Measurements from ENCODE around the gene KPNB1.

Gene KPNB1

DNA sequence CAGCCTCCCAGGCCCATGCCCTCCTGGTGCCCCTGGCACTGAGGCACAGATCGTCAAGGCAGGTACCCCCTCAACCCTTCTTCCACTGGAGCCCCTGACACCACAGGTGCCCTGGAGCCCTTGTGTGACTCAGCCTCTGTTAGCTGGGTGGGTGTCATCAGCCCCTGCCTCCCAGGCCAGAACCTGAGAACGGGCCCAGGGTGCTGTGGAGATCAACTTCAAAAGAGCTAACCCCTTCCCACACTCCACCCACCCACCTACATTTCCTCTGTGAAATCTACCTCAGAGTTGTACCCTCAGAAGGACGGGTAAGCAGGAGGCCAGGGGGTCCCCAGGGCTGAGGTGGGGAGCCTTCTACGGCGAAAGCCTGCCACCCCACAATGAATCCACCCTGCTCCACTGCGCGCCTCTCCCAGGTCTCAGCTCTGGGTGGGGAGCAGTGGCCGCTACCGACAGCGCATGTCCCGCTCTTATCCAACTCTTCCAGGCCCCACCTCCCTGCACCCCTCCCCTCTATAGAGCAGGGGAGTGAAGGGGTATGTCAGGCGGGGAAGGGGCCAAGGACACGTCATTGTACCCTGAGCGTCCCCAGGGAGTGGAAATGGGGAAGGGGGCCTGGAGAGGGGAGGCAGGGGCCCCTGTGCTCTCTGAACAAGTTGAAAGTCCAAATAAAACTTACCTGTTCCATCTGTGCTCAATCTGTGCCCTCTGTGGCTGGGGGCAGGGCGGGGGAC lies 61.8 kb downstream of the KPNB1 start:
- no peaks in the 10 kb centered on the region for H3K9me3 ChIP-seq (ENCODE audit: control insufficient read depth, insufficient read depth, low read length)
- no peak overlapping the region for H3K9ac ChIP-seq (ENCODE audit: low read depth, low read length)
- H3K4me3 ChIP-seq (ENCODE audit: low read depth, low read length), result no peak overlapping the region
- H3K4me1 ChIP-seq (ENCODE audit: control insufficient read depth, insufficient read depth, low read length), result no peaks in the 10 kb centered on the region
- H3K27me3 ChIP-seq (ENCODE audit: control insufficient read depth, insufficient read depth, low read length), result peaks cover 40% of the 10 kb centered on the region
- H3K36me3 ChIP-seq (ENCODE audit: control insufficient read depth, insufficient read depth, low read length), result no peaks in the 10 kb centered on the region

DNA sequence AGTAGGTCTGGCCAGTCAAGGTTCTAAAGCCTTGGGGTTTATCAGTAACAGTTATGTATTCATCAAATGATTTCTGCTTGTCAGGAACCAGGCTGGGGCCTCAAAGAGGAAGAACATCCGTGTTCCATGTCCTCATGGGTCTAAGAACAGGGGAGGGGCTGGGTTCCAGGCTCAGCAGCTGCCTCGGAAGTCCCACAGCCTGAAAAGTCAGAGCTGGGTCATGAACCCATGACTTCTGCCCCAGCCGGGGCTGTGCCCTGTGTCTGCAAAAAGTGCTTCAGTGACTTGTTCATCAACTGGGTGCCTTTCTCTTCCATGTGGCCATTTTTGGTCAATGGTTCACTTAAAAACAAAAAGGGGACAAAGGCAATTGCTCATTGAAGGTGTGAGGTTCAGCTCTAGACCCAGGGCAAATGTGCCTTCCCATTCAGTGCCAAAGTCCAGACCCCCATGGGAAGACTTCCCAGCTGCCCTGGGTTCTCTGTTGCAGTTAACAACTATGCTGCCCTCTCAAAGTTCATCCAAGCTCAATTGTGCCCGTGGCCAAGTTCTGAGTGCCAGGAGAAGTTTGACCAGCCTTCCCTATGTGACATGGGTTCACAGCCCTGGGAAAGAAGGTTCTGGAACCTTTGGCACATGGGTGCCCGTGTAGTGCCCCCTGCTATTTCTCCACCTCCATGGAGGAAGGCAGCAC lies 62.8 kb downstream of the KPNB1 start:
- no peak overlapping the region for H3K4me3 ChIP-seq (ENCODE audit: low read depth, low read length)
- H3K4me1 ChIP-seq (ENCODE audit: control insufficient read depth, insufficient read depth, low read length), result no peaks in the 10 kb centered on the region
- peaks cover 38% of the 10 kb centered on the region for H3K27me3 ChIP-seq (ENCODE audit: control insufficient read depth, insufficient read depth, low read length)
- no peak overlapping the region for H3K9ac ChIP-seq (ENCODE audit: low read depth, low read length)
- H3K36me3 ChIP-seq (ENCODE audit: control insufficient read depth, insufficient read depth, low read length), result no peaks in the 10 kb centered on the region
- no peaks in the 10 kb centered on the region for H3K9me3 ChIP-seq (ENCODE audit: control insufficient read depth, insufficient read depth, low read length)

DNA sequence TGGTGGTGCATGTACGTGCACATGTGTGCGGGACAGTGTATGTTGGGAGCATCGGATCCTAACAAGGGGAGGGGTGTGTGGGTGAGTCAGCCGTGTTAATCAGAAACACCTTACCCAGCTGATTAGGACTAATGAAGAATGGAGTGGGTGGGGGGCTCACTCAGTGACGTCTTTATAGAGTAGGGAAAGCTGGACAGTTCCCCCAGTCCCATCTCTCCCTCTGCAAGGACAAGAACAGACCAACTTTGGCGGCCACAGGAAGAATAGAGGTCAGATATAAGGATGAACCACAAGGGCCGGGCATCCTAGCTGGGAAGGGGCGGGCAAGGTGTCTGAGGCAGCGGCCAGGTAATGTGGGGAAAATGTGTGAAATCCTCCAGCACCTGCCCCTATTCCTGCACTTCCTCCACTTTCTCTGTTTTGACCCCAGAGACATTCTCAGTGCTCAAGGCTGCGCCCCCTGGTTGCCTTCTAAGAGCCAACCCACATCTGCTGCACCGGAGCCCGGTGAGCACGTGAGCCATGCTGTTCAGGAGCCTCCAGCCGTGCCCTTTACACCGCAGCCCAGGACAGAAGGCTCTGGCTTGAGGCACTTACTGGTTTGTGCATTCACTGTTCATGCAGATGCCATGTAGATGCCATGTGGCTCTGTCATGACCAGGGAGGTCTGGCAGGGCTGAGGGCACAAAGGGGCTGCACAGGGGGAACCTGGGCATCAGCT lies 64.4 kb downstream of the KPNB1 start:
- H3K36me3 ChIP-seq (ENCODE audit: control insufficient read depth, insufficient read depth, low read length), result no peaks in the 10 kb centered on the region
- no peaks in the 10 kb centered on the region for H3K9me3 ChIP-seq (ENCODE audit: control insufficient read depth, insufficient read depth, low read length)
- no peak overlapping the region for H3K9ac ChIP-seq (ENCODE audit: low read depth, low read length)
- no peak overlapping the region for H3K4me3 ChIP-seq (ENCODE audit: low read depth, low read length)
- H3K4me1 ChIP-seq (ENCODE audit: control insufficient read depth, insufficient read depth, low read length), result no peaks in the 10 kb centered on the region
- H3K27me3 ChIP-seq (ENCODE audit: control insufficient read depth, insufficient read depth, low read length), result peaks cover 42% of the 10 kb centered on the region

DNA sequence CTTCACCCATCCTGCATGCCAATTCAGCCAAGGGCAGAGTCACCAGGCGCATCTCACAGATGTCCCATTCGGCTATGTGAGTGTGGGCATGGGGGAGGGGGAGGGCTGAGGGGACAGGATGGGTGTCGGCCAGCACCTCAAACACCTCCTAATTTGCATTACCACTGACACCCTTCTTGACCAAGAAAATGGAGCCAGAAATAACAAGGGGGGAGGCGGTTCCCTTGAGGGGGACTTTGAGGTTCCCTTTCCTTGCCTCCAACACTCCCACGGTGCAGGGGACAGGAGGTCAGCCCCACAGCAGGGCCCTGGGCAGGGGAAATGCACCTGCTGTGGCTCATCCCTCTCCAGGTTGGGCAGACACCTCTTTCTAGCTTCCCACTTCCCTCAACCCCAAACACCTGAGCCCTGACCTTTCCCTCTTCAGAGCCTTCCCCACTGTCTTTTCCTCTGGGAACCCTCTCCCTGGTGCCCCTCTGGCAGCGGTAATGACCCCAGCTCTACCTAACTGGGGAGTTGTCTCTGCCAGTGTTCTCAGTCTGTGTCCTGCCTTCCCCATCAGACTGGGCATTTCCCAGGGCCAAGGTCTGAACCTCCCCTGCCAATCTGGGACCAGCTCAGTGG lies 65.2 kb downstream of the KPNB1 start:
- Histone ChIP-seq H3K4me3 (ENCODE audit: low read depth, low read length) (no peak overlapping the region), H3K36me3 (ENCODE audit: control insufficient read depth, insufficient read depth, low read length) (no peaks in the 10 kb centered on the region), H3K9ac (ENCODE audit: low read depth, low read length) (no peak overlapping the region), H3K27me3 (ENCODE audit: control insufficient read depth, insufficient read depth, low read length) (peaks cover 43% of the 10 kb centered on the region), H3K4me1 (ENCODE audit: control insufficient read depth, insufficient read depth, low read length) (no peaks in the 10 kb centered on the region), H3K9me3 (ENCODE audit: control insufficient read depth, insufficient read depth, low read length) (no peaks in the 10 kb centered on the region)

DNA sequence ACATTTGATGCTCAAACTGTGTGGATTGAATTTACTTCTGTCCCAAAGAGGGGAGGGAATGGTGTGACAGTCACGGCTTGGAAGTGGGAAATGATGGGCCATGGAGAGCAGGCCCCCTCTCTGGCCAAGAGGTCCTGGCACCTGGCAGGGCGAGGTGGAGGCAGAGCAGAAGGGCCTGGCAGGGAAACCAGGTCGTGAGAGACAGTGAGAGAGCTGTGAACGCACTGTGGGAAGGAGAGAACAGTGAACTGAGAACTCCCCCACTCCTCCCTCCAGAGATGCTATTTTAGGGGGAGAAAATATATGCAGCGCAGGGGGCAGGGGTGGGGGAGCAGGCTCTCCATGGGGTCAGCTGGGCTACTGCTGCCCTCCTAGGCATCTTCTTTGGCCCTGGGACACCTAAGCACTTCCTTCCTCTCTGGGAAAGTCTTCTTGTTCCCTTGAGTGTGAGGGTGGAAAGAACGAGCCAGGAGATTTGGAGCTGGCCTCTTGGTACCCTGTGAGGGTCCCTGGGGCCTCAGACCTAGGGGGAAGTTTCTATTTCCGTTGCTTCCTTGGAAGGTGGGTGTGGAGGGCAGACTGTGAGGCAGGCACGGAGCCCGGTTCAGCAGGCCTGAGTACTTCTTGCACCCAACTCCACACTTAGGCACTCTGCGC lies 66.1 kb downstream of the KPNB1 start:
- Histone ChIP-seq H3K27me3 (ENCODE audit: control insufficient read depth, insufficient read depth, low read length) (peaks cover 50% of the 10 kb centered on the region), H3K36me3 (ENCODE audit: control insufficient read depth, insufficient read depth, low read length) (no peaks in the 10 kb centered on the region), H3K9me3 (ENCODE audit: control insufficient read depth, insufficient read depth, low read length) (no peaks in the 10 kb centered on the region), H3K9ac (ENCODE audit: low read depth, low read length) (no peak overlapping the region), H3K4me3 (ENCODE audit: low read depth, low read length) (no peak overlapping the region), H3K4me1 (ENCODE audit: control insufficient read depth, insufficient read depth, low read length) (peaks cover under 1% of the 10 kb centered on the region)

DNA sequence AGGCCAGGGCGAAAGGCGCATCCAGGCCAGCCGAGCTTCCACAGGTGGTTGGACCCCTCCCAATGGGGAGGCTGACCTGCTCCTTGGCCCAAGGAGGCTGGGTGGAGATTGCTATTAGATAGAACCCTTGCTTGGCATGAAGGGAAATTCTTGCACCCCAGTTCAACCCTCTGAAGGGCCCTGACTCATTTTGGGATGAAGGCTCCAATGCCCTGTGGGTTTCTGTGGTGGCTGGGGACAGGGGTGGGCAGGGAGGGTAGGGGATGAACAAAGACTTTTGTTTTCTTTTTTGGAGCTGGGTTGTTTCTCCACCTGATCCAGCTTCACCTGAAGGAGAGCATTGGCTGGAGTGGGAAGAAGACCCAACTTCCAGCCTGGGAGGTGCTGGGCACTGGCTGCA lies 66.7 kb downstream of the KPNB1 start:
- H3K9me3 ChIP-seq (ENCODE audit: control insufficient read depth, insufficient read depth, low read length), result no peaks in the 10 kb centered on the region
- no peak overlapping the region for H3K9ac ChIP-seq (ENCODE audit: low read depth, low read length)
- H3K36me3 ChIP-seq (ENCODE audit: control insufficient read depth, insufficient read depth, low read length), result no peaks in the 10 kb centered on the region
- H3K4me3 ChIP-seq (ENCODE audit: low read depth, low read length), result no peak overlapping the region
- peaks cover 56% of the 10 kb centered on the region for H3K27me3 ChIP-seq (ENCODE audit: control insufficient read depth, insufficient read depth, low read length)
- peaks cover 2% of the 10 kb centered on the region for H3K4me1 ChIP-seq (ENCODE audit: control insufficient read depth, insufficient read depth, low read length)

DNA sequence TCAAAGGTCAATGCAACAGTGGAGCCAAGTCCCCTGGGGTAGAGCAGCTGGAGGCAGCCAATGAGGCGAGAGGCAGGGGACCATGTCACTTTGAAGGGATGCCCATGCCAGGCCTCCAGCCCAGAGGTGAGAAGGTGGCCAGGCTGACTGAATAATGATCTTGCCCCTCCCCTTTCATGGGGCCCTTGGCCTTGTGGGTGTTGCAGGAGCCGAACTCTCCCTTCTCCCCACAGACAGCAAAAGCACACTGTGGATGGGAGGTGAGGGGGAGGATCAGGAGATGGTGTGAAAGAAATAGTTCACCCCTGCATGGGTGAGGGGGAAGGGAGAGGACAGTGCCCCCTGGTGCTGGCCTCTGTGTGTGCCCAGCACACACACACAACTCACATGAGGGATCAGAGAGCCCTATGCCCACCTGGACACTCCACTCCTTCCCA lies 67.6 kb downstream of the KPNB1 start:
- Histone ChIP-seq H3K27me3 (ENCODE audit: control insufficient read depth, insufficient read depth, low read length) (peaks cover 65% of the 10 kb centered on the region), H3K36me3 (ENCODE audit: control insufficient read depth, insufficient read depth, low read length) (no peaks in the 10 kb centered on the region), H3K4me3 (ENCODE audit: low read depth, low read length) (no peak overlapping the region), H3K9ac (ENCODE audit: low read depth, low read length) (no peak overlapping the region), H3K4me1 (ENCODE audit: control insufficient read depth, insufficient read depth, low read length) (peaks cover 2% of the 10 kb centered on the region), H3K9me3 (ENCODE audit: control insufficient read depth, insufficient read depth, low read length) (no peaks in the 10 kb centered on the region)

DNA sequence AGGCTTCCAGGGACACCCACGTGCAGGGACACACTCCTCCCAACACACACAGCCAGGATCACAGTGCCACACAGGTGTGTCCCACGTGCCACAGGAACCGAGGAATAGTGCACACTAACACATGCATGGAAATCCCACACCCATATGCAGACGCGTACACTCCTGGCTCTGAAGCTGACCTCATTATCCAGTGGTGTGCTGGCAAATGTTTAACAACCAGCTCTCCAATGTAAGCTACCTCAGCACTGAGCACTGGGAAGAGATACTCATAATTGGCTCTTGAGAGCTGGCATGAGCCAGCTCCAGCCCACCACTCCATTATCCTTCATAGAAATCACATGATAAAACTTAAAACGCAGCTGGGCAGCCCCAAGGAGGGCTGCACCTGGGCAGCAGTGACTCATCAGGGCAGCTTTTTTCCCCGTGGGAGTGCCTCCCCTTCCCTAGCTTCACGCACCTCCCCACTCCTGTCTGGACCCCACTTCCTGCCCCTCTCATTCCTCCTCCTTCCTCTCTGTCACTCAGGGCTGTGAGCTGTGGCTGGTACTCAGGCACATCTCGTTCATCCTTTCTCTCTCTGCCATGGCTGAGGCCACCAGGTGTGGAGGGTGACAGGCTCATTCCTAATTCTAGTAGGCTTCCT lies 68.4 kb downstream of the KPNB1 start:
- peaks cover 62% of the 10 kb centered on the region for H3K27me3 ChIP-seq (ENCODE audit: control insufficient read depth, insufficient read depth, low read length)
- no peaks in the 10 kb centered on the region for H3K36me3 ChIP-seq (ENCODE audit: control insufficient read depth, insufficient read depth, low read length)
- no peak overlapping the region for H3K9ac ChIP-seq (ENCODE audit: low read depth, low read length)
- no peak overlapping the region for H3K4me3 ChIP-seq (ENCODE audit: low read depth, low read length)
- H3K9me3 ChIP-seq (ENCODE audit: control insufficient read depth, insufficient read depth, low read length), result no peaks in the 10 kb centered on the region
- H3K4me1 ChIP-seq (ENCODE audit: control insufficient read depth, insufficient read depth, low read length), result peaks cover 2% of the 10 kb centered on the region

DNA sequence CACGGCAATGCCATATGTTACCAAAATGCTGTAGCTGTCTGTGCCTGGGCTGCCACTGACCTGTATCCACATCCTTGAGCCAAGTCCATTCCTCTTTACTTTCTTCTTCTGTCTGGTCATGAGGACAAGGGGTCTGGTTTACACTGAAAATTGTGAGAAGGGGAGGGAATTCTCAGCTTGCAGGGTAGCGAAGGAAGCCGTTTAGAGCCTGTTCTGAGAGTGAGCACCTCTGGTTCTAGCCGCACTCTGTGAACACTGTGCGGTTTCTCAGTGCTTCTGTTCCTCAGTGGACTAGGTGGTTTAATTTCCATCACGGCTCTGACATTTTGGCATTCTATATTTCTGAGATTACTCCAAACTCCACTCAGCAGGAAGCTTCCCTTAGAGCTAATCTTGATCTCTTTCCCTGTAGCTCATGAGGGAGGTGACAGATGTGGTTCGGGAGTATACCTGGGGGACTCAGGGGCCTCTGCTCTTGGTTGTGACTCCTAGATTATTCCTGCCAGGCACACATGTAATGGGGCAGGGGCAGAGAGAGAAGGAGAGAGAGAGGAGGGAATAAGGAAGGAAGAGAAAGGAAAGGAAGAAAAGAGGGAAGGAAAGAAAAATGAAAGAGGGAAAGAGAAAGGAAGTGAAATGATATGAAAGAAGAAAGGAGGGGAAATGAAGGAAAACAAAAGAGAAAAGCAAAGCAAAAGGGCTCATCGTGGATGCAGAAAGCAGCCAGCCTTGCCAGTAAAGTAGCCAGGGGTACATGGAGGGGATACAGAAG lies 69.1 kb downstream of the KPNB1 start:
- H3K27me3 ChIP-seq (ENCODE audit: control insufficient read depth, insufficient read depth, low read length), result peaks cover 60% of the 10 kb centered on the region
- no peak overlapping the region for H3K4me3 ChIP-seq (ENCODE audit: low read depth, low read length)
- H3K4me1 ChIP-seq (ENCODE audit: control insufficient read depth, insufficient read depth, low read length), result peaks cover 2% of the 10 kb centered on the region
- H3K9ac ChIP-seq (ENCODE audit: low read depth, low read length), result no peak overlapping the region
- H3K36me3 ChIP-seq (ENCODE audit: control insufficient read depth, insufficient read depth, low read length), result no peaks in the 10 kb centered on the region
- no peaks in the 10 kb centered on the region for H3K9me3 ChIP-seq (ENCODE audit: control insufficient read depth, insufficient read depth, low read length)

DNA sequence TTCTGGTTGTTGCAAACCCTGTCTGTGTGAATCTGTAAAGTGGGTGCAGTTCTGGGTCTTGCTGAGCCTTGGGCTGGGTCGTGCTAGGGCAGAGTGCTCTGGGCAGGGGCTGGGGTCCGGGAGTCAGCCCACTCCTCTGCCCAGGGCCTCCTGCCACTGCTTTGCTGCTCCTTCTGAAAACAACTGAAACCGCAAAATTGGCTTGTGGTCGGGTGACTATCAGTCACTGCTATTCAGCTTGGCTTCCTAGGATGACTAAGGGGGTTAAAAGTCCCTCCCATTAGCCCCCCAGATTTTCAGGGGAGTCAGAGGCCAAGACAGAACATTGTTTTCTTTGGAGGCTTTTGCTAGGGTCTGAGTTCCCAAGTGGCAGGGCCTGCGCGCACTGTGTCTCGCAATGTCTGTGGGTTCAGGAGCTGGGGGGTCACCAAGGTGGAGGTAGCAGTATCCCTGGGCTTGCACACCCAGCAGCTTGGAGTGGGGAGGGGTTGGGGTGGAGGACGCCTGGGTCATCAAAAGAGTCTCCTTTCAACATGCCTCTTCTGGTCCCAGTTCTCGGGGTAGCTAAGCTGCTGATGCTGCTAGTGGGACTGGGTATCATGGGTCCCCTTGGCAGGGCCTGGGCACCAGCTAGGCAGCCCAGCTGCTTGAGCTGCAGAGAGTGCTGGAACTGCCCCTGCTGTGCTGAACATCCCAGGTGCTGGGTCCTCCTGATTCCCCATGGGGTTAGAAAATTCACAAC lies 69.9 kb downstream of the KPNB1 start:
- H3K9ac ChIP-seq (ENCODE audit: low read depth, low read length), result no peak overlapping the region
- H3K9me3 ChIP-seq (ENCODE audit: control insufficient read depth, insufficient read depth, low read length), result no peaks in the 10 kb centered on the region
- H3K36me3 ChIP-seq (ENCODE audit: control insufficient read depth, insufficient read depth, low read length), result no peaks in the 10 kb centered on the region
- H3K4me3 ChIP-seq (ENCODE audit: low read depth, low read length), result no peak overlapping the region
- H3K4me1 ChIP-seq (ENCODE audit: control insufficient read depth, insufficient read depth, low read length), result peaks cover 2% of the 10 kb centered on the region
- peaks cover 59% of the 10 kb centered on the region for H3K27me3 ChIP-seq (ENCODE audit: control insufficient read depth, insufficient read depth, low read length)
